GM18870 (cell line): ENCODE results near the gene RESF1.
A peak's percentile ranks its signal among the peaks of the same experiment; 100 is the strongest.
"Not testable (repeated sequence)": the region's sequence is repeated elsewhere in the genome, so short reads cannot be mapped to it uniquely, and the experiment has no call there.

Experiments used
- ATAC-seq: cut with Tn5 transposase; IDR thresholded peaks from one replicate; pipeline ENCODE4 v1.9.1; 2021; ENCODE audit warnings: moderate library complexity; ENCODE audit not compliant: unreplicated experiment

The RESF1 gene, protein sequence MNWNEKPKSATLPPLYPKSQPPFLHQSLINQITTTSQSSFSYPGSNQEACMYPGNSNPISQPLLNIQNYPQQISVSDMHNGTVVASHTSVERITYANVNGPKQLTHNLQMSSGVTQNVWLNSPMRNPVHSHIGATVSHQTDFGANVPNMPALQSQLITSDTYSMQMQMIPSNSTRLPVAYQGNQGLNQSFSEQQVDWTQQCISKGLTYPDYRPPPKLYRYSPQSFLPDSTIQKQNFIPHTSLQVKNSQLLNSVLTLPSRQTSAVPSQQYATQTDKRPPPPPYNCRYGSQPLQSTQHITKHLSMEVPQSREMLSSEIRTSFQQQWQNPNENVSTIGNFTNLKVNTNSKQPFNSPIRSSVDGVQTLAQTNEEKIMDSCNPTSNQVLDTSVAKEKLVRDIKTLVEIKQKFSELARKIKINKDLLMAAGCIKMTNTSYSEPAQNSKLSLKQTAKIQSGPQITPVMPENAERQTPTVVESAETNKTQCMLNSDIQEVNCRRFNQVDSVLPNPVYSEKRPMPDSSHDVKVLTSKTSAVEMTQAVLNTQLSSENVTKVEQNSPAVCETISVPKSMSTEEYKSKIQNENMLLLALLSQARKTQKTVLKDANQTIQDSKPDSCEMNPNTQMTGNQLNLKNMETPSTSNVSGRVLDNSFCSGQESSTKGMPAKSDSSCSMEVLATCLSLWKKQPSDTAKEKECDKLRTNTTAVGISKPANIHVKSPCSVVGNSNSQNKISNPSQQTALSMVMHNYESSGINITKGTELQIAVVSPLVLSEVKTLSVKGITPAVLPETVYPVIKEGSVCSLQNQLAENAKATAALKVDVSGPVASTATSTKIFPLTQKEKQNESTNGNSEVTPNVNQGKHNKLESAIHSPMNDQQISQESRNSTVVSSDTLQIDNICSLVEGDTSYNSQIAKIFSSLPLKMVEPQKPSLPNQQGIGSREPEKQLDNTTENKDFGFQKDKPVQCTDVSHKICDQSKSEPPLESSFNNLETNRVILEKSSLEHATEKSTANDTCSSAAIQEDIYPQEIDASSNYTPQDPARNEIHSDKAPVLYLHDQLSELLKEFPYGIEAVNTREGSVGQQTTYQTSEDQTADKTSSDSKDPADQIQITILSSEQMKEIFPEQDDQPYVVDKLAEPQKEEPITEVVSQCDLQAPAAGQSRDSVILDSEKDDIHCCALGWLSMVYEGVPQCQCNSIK (N-terminal part only)

DNA sequence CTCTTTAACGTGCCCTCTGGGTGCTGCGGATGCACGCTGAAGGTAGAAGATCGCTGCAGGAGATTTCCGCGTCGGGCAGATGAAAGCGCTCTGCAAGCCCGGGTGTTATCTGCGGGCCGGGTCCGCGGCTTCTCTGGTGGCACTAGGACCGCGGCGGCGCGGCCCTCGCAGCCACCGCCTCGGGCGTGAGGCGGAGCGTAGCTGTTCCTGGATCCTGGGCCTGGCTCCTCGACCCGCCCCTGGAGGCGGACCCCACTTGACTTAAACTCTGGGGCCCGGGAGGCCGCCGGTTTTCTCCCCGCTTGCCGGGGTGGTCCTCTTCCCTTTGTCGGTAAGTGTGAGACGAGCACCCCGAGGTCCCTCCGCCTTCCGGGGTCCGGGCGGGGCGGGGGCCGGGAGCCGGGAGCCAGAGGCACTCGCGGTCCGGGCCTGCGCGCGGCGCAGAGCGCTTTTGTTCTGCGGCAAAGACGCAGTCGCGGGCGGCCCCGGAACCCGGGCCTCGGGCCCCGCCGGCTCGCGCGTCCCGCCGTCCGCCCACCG is at the start of gene RESF1:
Gene RESF1, plus strand, starts transcription at position 255 of the 540 bp plus-strand sequence. CDS start 21,541 bp downstream, outside the sequence.
- ATAC-seq, result peak; percentile 75

DNA sequence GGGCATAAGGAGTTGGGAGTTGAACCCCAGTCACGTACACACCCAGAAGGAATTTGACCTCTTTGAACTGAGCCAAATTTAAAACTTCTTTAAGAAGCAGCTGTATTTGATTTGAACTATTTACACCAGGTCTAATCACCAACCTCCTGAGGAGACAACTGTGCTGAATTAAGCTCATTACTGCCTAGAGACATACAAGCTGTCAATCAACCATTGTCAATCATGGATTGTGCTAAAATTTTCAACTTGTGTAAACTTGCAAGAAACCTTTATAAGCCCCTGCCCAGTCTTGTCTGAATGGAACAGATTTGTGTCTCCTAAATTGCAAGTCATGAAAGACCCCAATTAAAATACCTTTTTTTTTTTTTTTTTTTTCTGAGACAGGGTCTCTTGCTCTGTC is 44.3 kb upstream of the RESF1 start:
- no peak for ATAC-seq

DNA sequence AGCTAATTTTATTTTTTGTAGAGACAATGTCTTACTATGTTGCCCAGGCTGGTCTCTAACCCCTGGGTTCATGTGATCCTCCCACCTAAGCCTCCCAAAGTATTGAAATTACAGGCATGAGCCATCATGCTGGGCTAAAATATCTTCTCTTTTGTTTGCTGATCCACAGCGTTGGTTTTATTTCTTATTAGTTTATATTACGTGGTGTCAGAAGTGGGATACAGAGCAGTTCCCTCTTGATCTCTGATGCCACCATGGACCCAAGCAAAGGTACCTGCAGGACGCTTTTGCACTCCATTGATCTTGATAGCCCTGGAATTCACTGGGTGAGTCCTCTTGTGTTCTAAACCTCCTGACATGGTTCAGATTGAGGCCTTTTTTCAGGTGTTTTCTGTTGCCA is 43.8 kb upstream of the RESF1 start:
- no peak for ATAC-seq

DNA sequence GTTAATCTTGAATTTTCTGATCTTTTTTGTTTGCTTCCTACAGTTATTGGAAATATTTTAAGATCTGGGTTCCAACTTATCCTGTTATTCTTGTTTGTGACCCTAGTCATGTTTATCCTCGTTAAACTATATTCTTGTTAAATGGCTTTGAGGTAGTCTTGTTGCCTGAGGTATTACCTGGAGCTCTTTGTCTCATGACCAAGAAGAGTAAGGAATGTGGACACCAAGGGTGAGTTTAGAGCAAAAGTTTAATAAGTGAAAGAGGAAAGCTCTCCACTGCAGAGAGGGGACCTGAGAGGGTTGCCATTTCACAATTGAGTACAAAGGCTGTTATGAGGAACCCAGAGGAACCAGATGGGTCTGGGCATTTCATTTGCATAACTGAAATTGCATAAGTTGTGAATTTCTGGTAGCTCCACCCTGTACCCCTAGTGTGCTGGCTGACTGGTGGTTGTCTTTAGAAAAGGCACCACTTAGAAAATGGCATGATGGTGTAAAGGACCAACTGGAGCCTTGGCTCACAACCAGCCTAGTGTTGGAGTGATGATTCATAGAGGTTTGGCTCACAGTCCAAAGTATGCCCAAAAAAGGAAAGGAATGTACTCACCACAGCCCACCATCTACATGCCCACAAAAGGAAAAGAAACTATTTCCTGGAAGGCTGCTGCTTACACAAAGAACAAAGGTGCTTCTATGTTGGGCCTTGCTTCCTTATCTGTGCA is 36.7 kb upstream of the RESF1 start:
- ATAC-seq, result no peak

DNA sequence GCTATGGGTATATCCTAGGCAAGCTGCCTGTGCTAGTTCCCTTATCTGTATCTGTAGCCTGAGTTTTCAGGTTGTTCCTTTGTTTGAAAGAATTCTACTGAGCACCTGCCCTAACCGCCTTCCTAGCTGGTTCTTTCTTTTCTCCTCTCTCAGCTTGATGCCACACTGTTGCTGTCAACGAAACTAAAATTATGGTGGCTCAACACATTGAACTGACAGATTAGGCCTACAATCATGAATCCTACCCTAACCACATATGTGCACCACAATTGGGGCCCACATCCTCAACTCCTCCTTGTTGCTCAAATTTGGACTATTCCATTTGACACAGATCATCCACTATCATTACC is 36.2 kb upstream of the RESF1 start:
- ATAC-seq, result no peak

DNA sequence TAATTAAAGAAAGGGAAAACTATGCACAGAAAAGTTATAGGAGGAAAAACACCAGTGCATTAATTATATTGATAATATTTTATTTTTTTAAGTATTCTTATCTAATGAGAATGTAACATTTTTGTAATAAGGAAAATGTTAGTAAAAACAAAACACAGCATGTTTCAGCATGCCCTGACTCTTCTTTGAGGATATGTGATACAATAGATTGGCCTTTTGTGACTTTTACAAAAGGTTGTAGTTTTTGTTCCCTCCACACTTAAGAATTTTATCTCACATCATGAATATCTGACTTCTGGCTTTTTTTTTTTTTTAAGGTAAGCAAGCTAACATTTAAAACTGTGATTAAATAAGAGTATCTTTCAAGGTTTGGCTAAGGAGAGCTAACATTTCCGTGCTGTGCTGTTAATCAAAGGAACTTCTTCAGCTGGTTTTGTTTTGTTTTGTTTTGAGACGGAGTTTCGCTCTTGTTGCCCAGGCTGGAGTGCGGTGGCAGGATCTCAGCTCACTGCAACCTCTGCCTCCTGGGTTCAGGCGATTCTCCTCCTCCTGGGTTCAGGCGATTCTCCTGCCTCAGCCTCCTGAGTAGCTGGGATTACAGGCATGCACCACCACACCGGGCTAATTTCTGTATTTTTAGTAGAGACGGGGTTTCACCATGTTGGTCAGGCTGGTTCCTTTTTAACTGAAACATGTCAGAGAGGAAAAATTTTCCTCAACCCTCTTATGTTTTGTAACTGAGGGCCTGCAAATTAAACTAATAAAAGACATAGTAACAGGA is 30.8 kb upstream of the RESF1 start:
- ATAC-seq, result no peak

DNA sequence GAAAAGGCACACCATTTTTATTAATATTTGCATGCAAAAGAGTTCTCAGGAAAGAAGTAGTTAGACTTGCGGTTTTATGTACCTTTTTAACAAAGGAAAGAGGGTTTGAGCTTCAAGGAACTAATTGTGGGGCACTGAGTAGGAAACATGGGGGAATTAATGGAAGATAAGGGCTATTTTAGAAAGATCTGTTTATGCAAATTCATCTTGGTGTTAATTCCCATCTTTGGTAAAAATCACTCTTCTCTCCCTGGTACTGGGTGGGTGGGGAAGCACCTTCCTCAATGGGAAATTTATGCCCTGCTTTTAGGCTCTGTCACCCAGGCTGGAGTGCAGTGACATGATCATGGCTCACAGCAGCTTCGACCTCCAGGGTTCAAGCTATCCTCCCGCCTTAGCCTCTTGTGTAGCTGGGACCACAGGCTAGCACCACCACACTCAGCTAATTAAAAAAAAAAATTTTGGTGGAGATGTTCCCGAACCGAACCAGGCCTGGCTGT is 30.1 kb upstream of the RESF1 start:
- no peak for ATAC-seq

DNA sequence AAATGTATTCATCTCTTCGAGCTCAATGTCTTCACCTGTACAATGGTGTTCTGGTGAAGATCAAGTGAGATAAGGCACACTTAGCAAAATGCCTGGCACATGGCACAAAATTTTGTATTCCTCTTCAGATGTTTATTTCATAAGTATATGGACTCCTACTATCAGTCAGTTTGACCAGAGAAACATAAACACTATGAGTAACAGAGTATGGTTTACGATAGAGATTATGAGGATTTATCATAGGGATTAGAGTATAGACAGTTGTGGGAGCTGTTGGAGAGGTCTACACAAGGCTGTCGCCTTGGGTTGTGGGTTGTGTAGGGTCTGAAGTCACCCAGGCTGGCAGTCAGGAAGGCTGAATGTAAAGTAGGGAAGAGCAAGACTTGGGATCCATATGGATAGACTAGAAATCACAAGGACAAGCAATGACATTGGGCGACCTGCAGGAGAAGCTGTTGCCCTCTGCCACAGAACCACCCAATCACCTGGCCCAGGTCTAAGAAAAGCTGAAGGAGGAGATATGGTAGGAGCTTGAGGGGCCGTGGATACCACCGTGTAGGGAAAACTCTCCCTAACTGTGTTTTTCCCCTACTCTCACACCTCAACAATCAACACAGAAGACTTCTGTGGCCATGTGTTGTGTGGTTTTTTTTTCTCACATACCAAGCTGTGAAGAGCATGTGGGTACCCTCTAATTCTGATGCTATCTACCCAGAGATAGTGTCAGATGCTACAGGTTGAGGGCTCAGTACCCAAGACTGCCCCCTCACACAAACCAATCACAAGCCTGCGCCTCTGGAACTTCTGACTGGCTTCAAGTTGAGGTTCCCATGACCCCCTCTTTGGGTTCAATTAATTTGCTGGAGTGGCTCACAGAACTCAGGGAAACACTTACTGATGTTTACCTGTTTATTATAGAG is 27.2 kb upstream of the RESF1 start:
- no peak for ATAC-seq

DNA sequence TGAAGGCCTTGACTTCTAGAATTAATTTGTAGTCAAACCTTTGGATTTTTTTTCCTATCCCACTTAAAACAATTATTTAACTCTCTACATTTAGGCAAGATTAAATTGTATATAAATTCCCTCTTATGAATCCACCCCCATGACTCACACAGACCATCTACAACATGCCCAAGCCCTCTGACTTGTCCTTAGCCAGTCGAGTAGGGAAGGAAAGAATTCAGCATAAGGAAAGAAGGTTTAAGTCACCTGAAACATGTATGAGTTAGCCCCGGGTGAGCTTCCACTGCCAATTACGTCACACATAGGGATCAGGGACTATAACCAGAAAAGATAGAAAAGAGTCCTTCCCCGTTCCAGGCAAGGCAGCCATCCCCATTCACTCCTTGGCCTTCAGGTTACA is 14.9 kb upstream of the RESF1 start:
- no peak for ATAC-seq

DNA sequence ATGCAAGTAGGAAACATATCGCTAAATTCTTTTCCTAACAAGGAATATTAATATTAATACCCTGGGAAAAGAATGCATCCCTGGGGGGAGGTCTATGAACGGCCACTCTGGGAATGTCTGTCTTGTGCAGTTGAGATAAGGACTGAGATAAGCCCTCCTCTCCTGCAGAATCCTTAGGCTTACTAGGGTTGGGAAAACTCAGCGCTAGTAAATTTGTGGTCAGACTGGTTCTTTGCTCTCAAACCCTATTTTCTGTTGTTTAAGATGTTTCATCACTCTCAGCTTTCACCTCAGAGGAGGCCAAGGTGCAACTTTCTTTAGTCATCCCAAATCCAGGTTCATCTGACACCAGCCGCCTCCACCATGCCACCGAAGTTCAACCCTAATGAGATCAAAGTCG is 11.2 kb upstream of the RESF1 start:
- ATAC-seq, result no peak

DNA sequence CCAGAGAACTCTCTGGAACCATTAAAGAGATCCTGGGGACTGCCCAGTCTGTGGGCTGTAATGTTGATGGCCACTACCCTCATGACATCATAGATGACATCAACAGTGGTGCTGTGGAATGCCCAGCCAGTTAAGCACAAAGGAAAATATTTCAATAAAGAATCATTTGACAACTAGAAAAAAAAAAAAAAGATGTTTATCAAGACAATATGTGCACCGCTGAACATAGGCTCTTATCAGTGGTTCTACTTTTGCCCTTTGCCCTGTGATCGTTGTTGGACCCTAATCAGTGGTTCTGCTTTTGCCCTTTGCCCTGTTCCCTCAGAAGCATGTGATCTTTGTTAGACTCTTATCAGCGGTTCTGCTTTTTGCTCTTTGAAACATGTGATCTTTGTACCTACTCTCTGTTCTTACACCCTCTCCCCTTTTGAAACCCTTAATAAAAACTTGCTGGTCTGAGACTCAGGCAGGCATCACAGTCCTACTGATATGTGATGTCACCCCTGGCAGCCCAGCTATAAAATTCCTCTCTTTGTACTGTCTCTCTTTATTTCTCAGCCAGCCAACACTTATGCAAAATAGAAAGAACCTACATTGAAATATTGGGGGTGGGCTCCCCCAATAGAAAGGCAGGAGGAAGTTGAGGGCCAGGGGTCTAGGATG is 10.4 kb upstream of the RESF1 start:
- not testable (repeated sequence) for ATAC-seq

DNA sequence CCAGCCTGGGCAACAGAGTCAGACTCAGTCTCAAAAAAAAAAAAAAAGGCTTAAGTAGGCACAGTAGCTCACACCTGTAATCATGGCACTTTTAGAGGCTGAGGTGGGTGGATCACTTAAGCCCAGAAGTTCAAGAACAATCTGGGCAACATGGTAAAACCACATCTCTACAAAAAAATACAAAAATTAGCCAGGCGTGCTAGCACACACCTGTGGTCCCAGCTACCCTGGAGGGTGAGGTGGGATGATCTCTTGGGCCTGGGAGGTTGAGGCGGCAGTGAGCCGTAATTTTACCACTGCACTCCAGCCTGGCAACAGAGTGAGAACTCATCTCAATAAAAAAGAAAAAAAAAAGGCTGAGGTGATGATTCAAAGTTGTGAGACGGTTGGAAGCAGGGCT is 9.1 kb upstream of the RESF1 start:
- ATAC-seq, result no peak

DNA sequence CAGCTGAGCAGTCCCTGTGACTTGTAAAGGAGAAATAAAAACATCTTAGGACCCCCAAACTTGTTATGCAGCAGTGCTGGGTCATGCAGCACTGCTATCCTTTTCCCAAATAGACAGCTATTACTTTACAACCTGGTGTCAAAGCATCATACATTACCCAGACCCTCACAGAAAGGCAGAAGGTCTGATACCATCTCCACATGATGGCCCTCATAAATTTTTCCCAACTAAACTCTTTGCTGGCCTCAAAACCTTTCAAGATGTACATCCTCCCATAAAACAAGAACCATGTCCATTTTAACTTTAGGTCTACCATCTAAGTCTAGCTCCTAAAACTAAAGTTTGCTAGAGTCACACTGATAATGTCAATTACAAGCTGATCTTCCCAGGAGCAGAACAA is 8.7 kb upstream of the RESF1 start:
- no peak for ATAC-seq

DNA sequence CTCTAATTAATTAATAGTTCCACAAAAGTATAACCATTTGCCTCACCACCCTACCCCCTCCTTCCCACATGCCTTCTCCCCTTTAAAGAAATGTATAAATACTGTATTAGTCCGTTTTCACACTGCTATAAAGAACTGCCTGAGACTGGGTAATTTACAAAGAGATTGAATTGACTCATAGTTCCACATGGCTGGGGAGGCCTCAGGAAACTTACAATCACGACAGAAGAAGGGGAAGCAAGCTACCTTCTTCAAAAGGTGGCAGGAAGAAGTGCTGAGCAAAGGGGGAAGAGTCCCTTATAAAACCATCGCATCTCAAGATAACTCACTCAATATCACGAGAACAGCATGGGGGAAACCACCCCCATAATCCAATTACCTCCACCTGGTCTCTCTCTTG is 8.2 kb upstream of the RESF1 start:
- no peak for ATAC-seq

DNA sequence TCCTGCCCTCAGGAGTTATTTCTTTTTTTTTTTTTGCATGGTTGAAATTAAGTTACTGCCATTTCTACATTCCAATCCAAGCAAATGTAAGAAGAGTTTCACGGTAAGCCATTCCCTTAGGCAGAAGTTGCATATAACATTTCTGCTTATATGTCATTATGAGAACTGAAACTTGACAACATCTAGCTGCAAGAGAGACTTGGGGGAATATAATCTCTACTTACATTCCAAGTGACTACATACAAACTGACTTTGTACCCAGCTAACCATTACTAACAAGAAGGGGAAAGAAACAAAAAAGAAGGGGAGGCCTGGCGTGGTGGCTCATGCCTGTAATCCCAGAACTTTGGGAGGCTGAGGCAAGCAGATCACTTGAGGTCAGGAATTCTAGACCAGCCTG is 7.3 kb upstream of the RESF1 start:
- ATAC-seq, result no peak

DNA sequence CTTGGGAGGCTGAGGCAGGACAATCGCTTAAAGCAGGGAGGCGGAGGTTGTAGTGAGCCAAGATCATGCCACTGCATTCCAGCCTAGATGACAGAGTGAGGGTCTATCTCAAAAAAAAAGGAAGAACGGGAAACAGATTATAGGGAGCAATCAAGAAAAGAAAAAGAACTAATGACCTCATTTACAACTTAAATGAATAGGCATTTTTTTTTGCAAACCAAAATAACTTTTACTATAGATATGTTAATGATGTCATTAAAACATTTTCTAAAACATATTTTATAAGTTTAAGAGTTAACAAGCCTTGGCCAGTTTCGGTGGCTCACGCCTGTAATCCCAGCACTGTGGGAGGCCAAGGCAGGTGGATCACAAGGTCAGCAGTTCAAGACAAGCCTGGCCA is 6.8 kb upstream of the RESF1 start:
- no peak for ATAC-seq

DNA sequence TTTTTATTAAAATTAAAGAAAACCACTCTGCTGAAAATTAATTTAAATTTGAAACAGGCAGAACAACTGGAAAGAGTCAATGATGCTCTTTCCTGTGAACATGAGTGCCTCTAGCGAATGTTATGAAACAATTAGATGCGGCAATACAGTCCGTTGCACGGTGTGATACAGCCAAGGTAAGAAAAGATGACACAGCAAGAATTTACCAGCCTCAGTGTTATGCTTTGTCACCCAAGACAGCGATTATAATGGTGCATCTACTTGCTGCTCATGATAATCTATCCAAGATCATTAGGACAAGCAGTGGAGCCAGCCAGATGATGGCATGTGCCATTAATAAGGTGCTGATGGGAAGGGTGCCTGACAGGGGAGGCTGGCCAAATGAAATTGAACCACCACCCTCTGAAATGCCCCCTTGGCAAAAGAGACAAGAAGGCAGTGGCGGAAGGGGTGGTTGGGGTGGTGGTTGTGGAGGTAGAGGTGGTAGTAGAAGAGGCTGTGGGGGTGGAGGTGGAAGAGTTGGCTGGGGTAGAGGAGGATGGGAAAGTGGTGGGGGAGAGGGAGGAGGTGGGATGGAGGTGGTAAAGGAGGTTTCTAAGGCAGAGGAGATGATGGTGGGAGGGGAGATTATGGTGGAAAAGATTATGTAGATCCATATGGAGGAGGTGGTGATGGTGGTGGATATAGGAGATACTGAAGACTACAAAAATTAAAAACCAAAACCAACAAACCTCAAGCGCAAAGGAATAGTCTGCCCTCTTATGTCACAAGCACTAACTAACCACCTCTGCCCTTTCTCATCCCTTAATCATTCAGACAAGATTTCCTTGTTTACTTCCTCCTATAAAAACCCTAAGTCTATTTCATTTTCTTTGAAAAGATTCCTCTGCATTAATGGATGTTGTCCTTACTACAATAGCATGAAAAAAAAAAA is 4.0 kb upstream of the RESF1 start:
- ATAC-seq, result no peak
